ENCODE results near the gene VCP.

The VCP gene

DNA sequence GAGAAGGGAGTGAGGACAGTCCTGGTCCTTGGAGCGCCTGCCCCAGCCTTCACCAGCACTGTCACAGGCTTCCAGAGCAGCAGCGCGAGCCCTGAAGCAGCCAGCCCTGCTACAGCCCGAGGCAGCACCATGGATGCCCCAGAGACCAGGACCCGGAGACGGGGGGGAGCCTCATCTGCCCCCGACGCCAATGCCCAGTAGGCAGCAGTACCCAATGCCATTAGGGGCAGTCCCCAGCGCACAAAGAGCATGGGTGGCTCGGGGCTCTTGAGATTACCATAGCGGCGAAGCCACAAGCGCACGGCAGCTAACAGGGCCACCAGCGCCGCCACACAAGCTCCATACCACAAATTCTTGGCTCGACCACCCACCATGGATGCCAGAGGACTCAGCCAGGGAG lies 19.1 kb upstream of the VCP start:
- no peak overlapping the region for H3K4me2 ChIP-seq (ENCODE audit: low read depth, low read length, poor library complexity, severe bottlenecking)
- H3K9ac ChIP-seq (ENCODE audit: low read length), result no peak overlapping the region
- H3K36me3 ChIP-seq (ENCODE audit: low read length), result no peaks in the 10 kb centered on the region
- no peaks in the 10 kb centered on the region for H3F3A ChIP-seq (ENCODE audit: insufficient read depth)
- no peaks in the 10 kb centered on the region for H3K27me3 ChIP-seq (ENCODE audit: low read length)
- H3K27ac ChIP-seq (ENCODE audit: low read depth, low read length), result no peak overlapping the region
- H3K9me2 ChIP-seq (replicated peaks; ENCODE audit: insufficient read depth, low read length), result no peaks in the 10 kb centered on the region
- no peak for TF ChIP-seq EZH2phosphoT487 (conservative IDR thresholded peaks at IDR 0.05; ENCODE audit: low read length)
- TF ChIP-seq, protein P1, sequence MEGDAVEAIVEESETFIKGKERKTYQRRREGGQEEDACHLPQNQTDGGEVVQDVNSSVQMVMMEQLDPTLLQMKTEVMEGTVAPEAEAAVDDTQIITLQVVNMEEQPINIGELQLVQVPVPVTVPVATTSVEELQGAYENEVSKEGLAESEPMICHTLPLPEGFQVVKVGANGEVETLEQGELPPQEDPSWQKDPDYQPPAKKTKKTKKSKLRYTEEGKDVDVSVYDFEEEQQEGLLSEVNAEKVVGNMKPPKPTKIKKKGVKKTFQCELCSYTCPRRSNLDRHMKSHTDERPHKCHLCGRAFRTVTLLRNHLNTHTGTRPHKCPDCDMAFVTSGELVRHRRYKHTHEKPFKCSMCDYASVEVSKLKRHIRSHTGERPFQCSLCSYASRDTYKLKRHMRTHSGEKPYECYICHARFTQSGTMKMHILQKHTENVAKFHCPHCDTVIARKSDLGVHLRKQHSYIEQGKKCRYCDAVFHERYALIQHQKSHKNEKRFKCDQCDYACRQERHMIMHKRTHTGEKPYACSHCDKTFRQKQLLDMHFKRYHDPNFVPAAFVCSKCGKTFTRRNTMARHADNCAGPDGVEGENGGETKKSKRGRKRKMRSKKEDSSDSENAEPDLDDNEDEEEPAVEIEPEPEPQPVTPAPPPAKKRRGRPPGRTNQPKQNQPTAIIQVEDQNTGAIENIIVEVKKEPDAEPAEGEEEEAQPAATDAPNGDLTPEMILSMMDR (IDR thresholded peaks at IDR 0.05; ENCODE audit: insufficient read depth, low read length, poor library complexity, severe bottlenecking), result no peak
- no peak overlapping the region for H3K4me3 ChIP-seq (ENCODE audit: insufficient read depth, low read length, poor library complexity, severe bottlenecking)
- no peaks in the 10 kb centered on the region for H4K20me1 ChIP-seq (ENCODE audit: low read depth, low read length)
- peaks cover 6% of the 10 kb centered on the region; the same call in 1 of the 2 replicates for H3K79me2 ChIP-seq (ENCODE audit: insufficient read depth, low read length)
- H2AFZ ChIP-seq (ENCODE audit: low read depth, low read length, severe bottlenecking), result no peak overlapping the region
- no peaks in the 10 kb centered on the region for H3K9me3 ChIP-seq (ENCODE audit: insufficient read depth, low read length)

DNA sequence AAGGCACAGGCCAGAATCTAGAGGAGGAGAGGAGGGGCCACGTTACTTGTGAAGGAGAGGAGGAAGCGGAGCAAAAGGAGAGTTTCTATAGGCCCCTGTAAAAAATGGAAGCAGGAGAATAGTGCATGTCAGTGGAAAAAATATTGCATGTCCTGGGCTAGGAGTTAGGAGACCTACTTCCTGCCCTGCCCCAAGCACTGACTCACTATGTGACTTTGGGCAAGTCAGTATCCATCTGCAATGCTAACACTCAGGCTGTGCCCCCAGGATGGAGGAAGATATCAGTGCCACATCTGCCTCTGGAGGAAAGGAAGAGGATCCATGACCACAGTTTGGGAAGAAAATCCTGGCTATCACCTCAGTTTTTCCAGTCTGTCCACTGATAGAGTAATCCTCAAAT lies 17.0 kb upstream of the VCP start:
- no peak for TF ChIP-seq EZH2phosphoT487 (conservative IDR thresholded peaks at IDR 0.05; ENCODE audit: low read length)
- TF ChIP-seq, protein P1 (IDR thresholded peaks at IDR 0.05; ENCODE audit: insufficient read depth, low read length, poor library complexity, severe bottlenecking), result no peak
- Histone ChIP-seq H2AFZ (ENCODE audit: low read depth, low read length, severe bottlenecking) (no peak overlapping the region), H3K36me3 (ENCODE audit: low read length) (no peaks in the 10 kb centered on the region), H3K4me3 (ENCODE audit: insufficient read depth, low read length, poor library complexity, severe bottlenecking) (no peak overlapping the region), H3K4me2 (ENCODE audit: low read depth, low read length, poor library complexity, severe bottlenecking) (no peak overlapping the region), H3K27ac (ENCODE audit: low read depth, low read length) (no peak overlapping the region), H3K9me3 (ENCODE audit: insufficient read depth, low read length) (no peaks in the 10 kb centered on the region), H3K9me2 (replicated peaks; ENCODE audit: insufficient read depth, low read length) (no peaks in the 10 kb centered on the region), H3F3A (ENCODE audit: insufficient read depth) (0 out of 2 replicates have a peak, but pooled peaks cover 5% of the 10 kb centered on the region), H3K9ac (ENCODE audit: low read length) (no peak overlapping the region), H3K27me3 (ENCODE audit: low read length) (no peaks in the 10 kb centered on the region), H3K79me2 (ENCODE audit: insufficient read depth, low read length) (no peaks in the 10 kb centered on the region), H4K20me1 (ENCODE audit: low read depth, low read length) (no peaks in the 10 kb centered on the region)

DNA sequence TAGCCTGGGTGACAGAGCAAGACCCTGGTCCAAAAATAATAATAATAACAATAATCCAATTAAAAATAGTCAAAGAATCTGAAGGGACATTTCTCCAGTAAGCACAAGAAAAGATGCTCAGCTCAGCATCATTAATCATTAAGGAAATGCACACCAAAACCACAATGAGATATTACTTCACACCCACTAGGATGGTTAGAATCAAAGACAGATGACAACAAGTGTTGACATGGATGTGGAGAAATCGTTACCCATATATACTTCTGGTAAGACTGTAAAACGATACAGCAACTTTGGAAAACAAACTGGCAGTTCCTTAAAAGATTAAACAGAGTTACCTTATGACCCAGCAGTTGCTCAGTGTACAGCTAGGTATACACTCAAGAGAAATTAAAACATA lies 12.7 kb upstream of the VCP start:
- H3K4me3 ChIP-seq (ENCODE audit: insufficient read depth, low read length, poor library complexity, severe bottlenecking), result no peak overlapping the region
- TF ChIP-seq, protein P1 (IDR thresholded peaks at IDR 0.05; ENCODE audit: insufficient read depth, low read length, poor library complexity, severe bottlenecking), result no peak
- no peak for TF ChIP-seq EZH2phosphoT487 (conservative IDR thresholded peaks at IDR 0.05; ENCODE audit: low read length)
- no peak overlapping the region for H3K4me2 ChIP-seq (ENCODE audit: low read depth, low read length, poor library complexity, severe bottlenecking)
- no peak overlapping the region for H3K27ac ChIP-seq (ENCODE audit: low read depth, low read length)
- no peak overlapping the region for H2AFZ ChIP-seq (ENCODE audit: low read depth, low read length, severe bottlenecking)
- H3F3A ChIP-seq (ENCODE audit: insufficient read depth), result 0 out of 2 replicates have a peak, but pooled peaks cover 10% of the 10 kb centered on the region
- no peaks in the 10 kb centered on the region for H3K79me2 ChIP-seq (ENCODE audit: insufficient read depth, low read length)
- H3K36me3 ChIP-seq (ENCODE audit: low read length), result no peaks in the 10 kb centered on the region
- H4K20me1 ChIP-seq (ENCODE audit: low read depth, low read length), result no peaks in the 10 kb centered on the region
- no peaks in the 10 kb centered on the region for H3K9me2 ChIP-seq (replicated peaks; ENCODE audit: insufficient read depth, low read length)
- no peak overlapping the region for H3K9ac ChIP-seq (ENCODE audit: low read length)
- no peaks in the 10 kb centered on the region for H3K9me3 ChIP-seq (ENCODE audit: insufficient read depth, low read length)
- H3K27me3 ChIP-seq (ENCODE audit: low read length), result no peaks in the 10 kb centered on the region
